WI38 (cell line): ENCODE results near the gene RNF224.

Experiments
- H3K4me3 ChIP-seq: 2 replicates; pipeline ENCODE4 v1.5.1; 2011; ENCODE audit warnings: low read depth, mild to moderate bottlenecking, control low read depth, low read length
- TF ChIP-seq, protein P1 (sequence below): IDR thresholded peaks from 2 replicates; pipeline ENCODE4 v1.5.1; 2012; ENCODE audit warnings: low read depth, mild to moderate bottlenecking, control low read depth, low read length

The RNF224 gene

DNA sequence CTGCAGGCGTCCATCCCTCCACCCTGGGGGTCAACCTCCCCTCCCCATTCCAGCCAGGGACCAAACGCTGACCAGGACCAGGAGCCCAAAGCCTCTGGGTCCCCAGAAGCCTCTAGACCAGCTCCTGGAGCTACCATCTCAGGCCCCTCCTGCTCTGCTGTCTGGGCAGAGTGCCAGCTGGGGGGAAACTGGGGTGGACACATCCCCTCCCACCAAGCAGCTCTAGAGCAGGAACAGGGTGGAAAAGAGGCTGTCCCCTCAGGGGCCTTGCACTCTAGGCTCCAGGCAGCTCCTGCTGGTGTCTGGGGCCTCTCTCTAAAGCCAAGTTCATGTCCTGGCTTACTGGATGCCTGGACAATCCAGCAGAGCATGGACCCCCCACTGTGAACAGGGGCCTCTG lies 34.4 kb upstream of the RNF224 start:
- no peak overlapping the region for H3K4me3 ChIP-seq
- TF ChIP-seq, protein P1, sequence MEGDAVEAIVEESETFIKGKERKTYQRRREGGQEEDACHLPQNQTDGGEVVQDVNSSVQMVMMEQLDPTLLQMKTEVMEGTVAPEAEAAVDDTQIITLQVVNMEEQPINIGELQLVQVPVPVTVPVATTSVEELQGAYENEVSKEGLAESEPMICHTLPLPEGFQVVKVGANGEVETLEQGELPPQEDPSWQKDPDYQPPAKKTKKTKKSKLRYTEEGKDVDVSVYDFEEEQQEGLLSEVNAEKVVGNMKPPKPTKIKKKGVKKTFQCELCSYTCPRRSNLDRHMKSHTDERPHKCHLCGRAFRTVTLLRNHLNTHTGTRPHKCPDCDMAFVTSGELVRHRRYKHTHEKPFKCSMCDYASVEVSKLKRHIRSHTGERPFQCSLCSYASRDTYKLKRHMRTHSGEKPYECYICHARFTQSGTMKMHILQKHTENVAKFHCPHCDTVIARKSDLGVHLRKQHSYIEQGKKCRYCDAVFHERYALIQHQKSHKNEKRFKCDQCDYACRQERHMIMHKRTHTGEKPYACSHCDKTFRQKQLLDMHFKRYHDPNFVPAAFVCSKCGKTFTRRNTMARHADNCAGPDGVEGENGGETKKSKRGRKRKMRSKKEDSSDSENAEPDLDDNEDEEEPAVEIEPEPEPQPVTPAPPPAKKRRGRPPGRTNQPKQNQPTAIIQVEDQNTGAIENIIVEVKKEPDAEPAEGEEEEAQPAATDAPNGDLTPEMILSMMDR = no peak

GRCh38 chr9:137193771-137194170 lies 33.5 kb upstream of the RNF224 start:
- H3K4me3 ChIP-seq = no peak overlapping the region
- TF ChIP-seq, protein P1 = no peak

- TF ChIP-seq, protein P1 = no peak
- H3K4me3 ChIP-seq = no peak overlapping the region
Observed at GRCh38 chr9:137194388-137194787, 32.9 kb upstream of the RNF224 start.

GRCh38 chr9:137194909-137195308 lies 32.4 kb upstream of the RNF224 start:
- TF ChIP-seq, protein P1 = no peak
- no peak overlapping the region for H3K4me3 ChIP-seq

GRCh38 chr9:137195525-137196220 lies 31.6 kb upstream of the RNF224 start:
- no peak overlapping the region for H3K4me3 ChIP-seq
- TF ChIP-seq, protein P1 = no peak

- TF ChIP-seq, protein P1 = no peak
- peak overlapping the region; percentile 17; the same call in 1 of the 2 replicates for H3K4me3 ChIP-seq
Observed at GRCh38 chr9:137198051-137198901, 29.0 kb upstream of the RNF224 start.

- peak overlapping the region; percentile 58 for H3K4me3 ChIP-seq
Observed at GRCh38 chr9:137198902-137199283, 28.4 kb upstream of the RNF224 start.

More at GRCh38 chr9:137198902-137199283, 28.4 kb upstream of the RNF224 start:
- TF ChIP-seq, protein P1 = no peak
